Neural crest cell (in vitro differentiated cells): Measurements from ENCODE around the gene CTXND1. TPM values are rescaled to one million over a fixed set of nuclear protein-coding genes. Genes with fewer than 3 reads are reported as not detected.
"Not testable (repeated sequence)": the region's sequence is repeated elsewhere in the genome, so short reads cannot be mapped to it uniquely, and the experiment has no call there.

Experiments
- DNase-seq: peaks from one replicate; pipeline ENCODE4 v3.0.0; 2021; ENCODE audit warnings: low read depth, mixed read lengths, low spot score
- H3K27ac Mint-ChIP-seq: one replicate; pipeline ENCODE4 v1.8.0; 2021; ENCODE audit warnings: mild to moderate bottlenecking, mixed read lengths; ENCODE audit not compliant: unreplicated experiment
- H3K27me3 Mint-ChIP-seq: 2 replicates; pipeline ENCODE4 v1.8.0; 2021; ENCODE audit warnings: low read depth, mild to moderate bottlenecking, mixed read lengths
- H3K36me3 Mint-ChIP-seq: 2 replicates; pipeline ENCODE4 v1.8.0; 2021; ENCODE audit warnings: low read depth, mild to moderate bottlenecking, mixed read lengths
- H3K4me1 Mint-ChIP-seq: 2 replicates; pipeline ENCODE4 v1.8.0; 2021; ENCODE audit warnings: mixed read lengths
- H3K4me3 Mint-ChIP-seq: one replicate; pipeline ENCODE4 v1.8.0; 2021; ENCODE audit warnings: mild to moderate bottlenecking, mixed read lengths
- H3K9me3 Mint-ChIP-seq: 2 replicates; pipeline ENCODE4 v1.8.0; 2021; ENCODE audit warnings: mixed read lengths
- CTCF ChIP-seq: fragments of 200-600 bp; sonication (generic); conservative IDR thresholded peaks from 2 replicates; pipeline ENCODE4 v1.5.0; 2021; ENCODE audit warnings: antibody characterized with exemption, mild to moderate bottlenecking
- total RNA-seq: library from RNA; stranded (reverse); gene quantifications from 2 replicates; pipeline ENCODE4 v1.2.1, GENCODE V29; 2021

Gene CTXND1
- total RNA-seq, 1 donor from 2014 or later: 1.3 TPM

- DNase-seq: no peak
- Mint-ChIP-seq H3K4me3 (no peak overlapping the region), H3K36me3 (peaks cover 12% of the 10 kb centered on the region), H3K27me3 (no peaks in the 10 kb centered on the region), H3K9me3 (no peaks in the 10 kb centered on the region), H3K4me1 (peaks cover 8% of the 10 kb centered on the region), H3K27ac (peak overlapping the region; percentile 87)
- TF ChIP-seq CTCF: no peak
Measured at GRCh38 chr15:80160570-80161156, 91.3 kb downstream of the CTXND1 start.

GRCh38 chr15:80159811-80160569, 92.0 kb downstream of the CTXND1 start:
- Mint-ChIP-seq H3K27ac (peak overlapping the region; percentile 90), H3K9me3 (no peaks in the 10 kb centered on the region), H3K36me3 (peaks cover 12% of the 10 kb centered on the region), H3K4me3 (no peak overlapping the region), H3K4me1 (peaks cover 15% of the 10 kb centered on the region), H3K27me3 (no peaks in the 10 kb centered on the region)
- no peak for DNase-seq
- no peak for TF ChIP-seq CTCF

GRCh38 chr15:80159301-80159700, 92.7 kb downstream of the CTXND1 start:
- Mint-ChIP-seq H3K4me1 (peaks cover 22% of the 10 kb centered on the region), H3K27me3 (no peaks in the 10 kb centered on the region), H3K4me3 (no peak overlapping the region), H3K36me3 (peaks cover 11% of the 10 kb centered on the region), H3K9me3 (no peaks in the 10 kb centered on the region), H3K27ac (no peak overlapping the region)
- no peak for TF ChIP-seq CTCF
- no peak for DNase-seq

GRCh38 chr15:80157215-80157614, 94.8 kb downstream of the CTXND1 start:
- H3K9me3 Mint-ChIP-seq: no peaks in the 10 kb centered on the region
- no peak for TF ChIP-seq CTCF

GRCh38 chr15:80156176-80156720, 95.8 kb downstream of the CTXND1 start:
- no peaks in the 10 kb centered on the region for H3K9me3 Mint-ChIP-seq
- peaks cover 3% of the 10 kb centered on the region for H3K27me3 Mint-ChIP-seq
- peaks cover 40% of the 10 kb centered on the region for H3K4me1 Mint-ChIP-seq
- H3K27ac Mint-ChIP-seq: no peak overlapping the region
- no peak for TF ChIP-seq CTCF
- no peak for DNase-seq
- H3K36me3 Mint-ChIP-seq: peaks cover 4% of the 10 kb centered on the region
- peak overlapping the region; percentile 92 for H3K4me3 Mint-ChIP-seq

More at GRCh38 chr15:80157215-80157614, 94.8 kb downstream of the CTXND1 start:
- no peak for DNase-seq
- Mint-ChIP-seq H3K4me3 (no peak overlapping the region), H3K27me3 (no peaks in the 10 kb centered on the region), H3K4me1 (peaks cover 36% of the 10 kb centered on the region), H3K36me3 (peaks cover 4% of the 10 kb centered on the region), H3K27ac (peak overlapping the region; percentile 19)

- not testable (repeated sequence) for H3K36me3 Mint-ChIP-seq, DNase-seq, H3K9me3 Mint-ChIP-seq, H3K27me3 Mint-ChIP-seq
- Mint-ChIP-seq H3K27ac (peak overlapping the region; percentile 52), H3K4me3 (peak overlapping the region; percentile 92), H3K4me1 (peaks cover 39% of the 10 kb centered on the region)
Measured at GRCh38 chr15:80155378-80156175, 96.4 kb downstream of the CTXND1 start.
